SHP77 (cell line): ENCODE data around the gene SLC25A41.
"Not testable (repeated sequence)": the region's sequence is repeated elsewhere in the genome, so short reads cannot be mapped to it uniquely, and the experiment has no call there.

ENCODE experiments used
- DNase-seq, 2 experiments: peaks; one replicate each; lab custom pipeline; 2025; lab: John Stamatoyannopoulos, UW

Gene SLC25A41

DNA sequence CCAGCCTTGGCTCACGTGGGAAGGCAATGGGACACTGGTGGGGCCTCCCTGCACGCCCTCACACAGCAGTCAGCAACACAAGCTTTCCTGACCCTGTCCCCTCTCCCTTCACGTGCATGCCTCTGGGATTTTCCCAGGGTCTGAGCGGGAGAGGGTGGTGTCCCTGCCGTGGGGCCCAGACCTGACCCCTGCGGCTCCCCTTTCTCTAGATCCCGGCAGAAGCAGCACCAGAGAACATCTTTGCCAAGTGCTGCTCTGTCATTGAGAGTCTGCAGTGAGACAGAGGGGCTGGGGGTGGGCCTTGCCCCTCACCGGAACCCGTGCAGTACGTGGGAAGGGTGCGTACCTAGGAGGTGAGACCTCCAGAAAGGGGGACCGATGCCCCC is 21.5 kb downstream of the SLC25A41 start:
- no peak for DNase-seq

DNA sequence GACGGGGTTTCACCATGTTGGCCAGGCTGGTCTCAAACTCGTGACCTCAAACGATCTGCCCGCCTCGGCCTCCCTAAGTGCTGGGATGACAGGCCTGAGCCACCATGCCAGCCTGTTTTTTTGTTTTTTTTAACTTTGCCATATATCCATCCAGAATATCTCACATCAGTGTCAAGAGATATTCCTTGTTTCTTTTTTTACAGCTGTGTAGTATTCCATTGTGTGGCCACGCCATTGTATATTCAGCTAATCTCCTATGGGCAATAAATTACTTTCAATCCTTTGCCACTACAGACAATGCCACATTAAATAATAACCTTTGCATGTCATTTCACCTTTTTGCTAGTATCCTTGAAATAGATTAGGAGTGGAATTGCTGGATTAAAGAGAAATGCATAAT is 24.2 kb downstream of the SLC25A41 start:
- no peak for DNase-seq

DNA sequence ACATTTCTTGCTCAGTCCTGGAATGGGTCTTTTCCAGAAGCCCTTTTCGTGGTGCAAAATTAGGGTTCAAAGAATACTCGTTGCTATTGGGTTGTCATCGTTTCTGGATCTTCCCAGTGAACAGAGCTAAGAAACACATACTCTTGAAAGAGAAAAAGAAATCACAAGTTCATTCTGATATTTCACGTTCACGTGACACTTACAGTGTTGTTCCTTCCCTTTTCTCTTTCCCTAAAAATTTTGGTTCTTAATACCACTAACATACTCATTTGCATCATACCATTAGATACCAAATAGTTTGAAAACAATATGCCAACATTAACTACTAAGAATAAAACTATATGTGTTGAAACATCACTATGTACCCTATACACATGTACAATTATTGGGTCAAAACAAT is 27.2 kb downstream of the SLC25A41 start:
- no peak for DNase-seq

DNA sequence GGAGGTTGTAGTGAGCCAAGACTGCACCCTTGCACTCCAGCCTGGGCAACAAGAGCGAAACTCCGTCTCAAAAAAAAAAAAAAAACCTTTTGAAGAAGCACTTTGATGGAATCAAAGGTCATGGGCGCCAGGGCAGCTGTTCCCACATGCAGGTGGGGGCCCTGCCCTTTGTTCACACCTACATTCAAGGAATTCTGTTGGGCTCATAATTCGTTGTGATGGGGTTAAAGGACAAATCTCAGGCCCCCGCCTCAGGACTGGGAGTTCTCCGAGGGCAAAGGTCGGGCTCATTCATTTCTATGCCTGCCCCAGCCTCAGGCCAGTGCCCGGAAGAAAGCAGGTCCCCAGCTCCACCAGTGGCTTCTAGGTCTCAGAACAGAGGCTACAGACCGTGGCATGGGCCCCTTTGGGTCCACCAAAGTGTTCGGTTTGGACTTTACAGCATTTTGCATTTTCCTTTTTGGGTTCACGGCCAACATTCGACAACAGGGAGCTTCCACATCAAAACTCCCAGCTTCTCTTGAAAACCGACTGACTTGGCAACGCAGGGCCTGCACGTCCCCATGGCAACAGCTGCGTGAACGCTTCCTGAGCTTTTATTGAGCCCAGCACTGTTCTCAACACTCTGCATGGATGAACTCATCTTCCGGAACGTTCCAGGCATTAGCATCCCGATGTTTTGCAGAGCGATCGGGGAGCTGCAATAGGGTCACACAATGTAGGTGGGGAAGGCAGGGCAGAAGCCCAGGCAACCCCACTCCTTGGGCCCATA is 30.5 kb downstream of the SLC25A41 start:
- no peak for DNase-seq

DNA sequence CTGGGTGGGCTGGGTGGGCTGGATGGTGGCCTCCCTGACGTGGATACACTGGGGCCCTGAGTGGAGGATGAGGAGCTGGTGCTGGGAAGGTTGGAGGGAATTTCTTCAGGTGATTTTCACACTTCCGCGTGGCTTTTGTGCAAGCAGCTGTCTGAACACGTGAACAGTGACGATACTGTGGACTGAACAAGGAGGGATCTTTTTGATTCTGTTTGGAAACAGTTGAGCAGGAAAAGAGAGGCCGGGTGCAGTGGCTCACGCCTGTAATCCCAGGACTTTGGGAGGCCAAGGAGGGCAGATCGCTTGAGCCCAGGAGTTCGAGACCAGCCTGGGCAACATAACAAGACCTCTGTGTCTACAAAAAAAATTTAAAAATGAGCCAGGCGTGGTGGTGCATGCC is 31.5 kb downstream of the SLC25A41 start:
- no peak for DNase-seq

DNA sequence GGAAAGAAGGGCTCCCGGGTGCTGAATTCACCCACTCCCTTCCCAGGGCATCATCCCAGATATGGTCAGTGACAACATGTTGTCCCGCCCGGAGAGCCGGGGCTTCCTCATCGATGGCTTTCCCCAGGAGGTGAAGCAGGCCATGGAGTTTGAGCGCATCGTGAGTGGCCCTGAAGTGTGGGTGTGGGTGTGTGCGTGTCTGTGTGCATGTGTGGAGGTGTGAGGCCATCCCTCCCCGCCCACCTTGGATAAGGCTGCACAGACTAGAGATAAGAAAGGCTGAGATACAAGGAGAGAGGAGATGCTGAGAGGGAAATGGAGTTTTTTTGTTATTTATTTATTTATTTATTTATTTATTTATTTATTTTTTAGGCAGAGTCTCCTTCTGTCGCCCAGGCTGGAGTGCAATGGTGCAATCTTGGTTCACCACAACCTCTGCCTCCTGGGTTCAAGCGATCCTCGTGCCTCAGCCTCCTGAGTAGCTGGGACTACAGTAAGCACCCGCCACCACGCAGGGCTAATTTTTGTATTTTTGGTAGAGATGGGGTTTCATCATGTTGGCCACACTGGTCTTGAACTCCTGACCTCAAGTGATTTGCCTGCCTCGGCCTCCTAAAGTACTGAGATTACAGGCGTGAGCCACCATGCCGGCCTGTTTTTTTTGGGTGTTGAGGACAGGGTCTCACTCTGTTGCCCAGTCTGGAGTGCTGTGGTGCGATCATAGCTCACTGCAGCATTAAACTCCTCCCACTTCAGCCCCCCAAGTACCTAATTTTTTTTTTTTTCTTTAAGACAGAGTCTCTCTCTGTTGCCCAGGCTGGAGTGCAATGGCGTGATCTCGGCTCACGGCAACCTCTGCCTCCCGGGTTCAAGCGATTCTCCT is 33.3 kb downstream of the SLC25A41 start:
- not testable (repeated sequence) for DNase-seq

DNA sequence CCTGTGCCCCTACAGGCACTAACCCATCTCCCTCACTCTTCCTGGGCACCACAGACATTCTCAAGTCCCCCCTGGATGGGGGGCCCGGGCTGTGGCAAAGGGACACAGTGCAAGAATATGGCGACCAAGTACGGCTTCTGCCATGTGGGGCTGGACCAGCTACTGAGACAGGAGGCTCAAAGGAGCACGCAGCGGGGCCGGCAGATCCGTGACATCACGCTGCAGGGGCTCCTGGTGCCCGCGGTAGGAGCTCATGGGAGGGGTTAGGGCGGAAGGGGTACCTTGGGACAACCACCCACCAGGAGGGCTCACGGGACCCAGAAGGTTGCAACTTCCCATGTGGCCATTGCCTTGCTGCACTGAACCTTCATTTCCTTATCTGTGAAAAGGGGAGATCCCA is 37.3 kb downstream of the SLC25A41 start:
- DNase-seq: no peak

DNA sequence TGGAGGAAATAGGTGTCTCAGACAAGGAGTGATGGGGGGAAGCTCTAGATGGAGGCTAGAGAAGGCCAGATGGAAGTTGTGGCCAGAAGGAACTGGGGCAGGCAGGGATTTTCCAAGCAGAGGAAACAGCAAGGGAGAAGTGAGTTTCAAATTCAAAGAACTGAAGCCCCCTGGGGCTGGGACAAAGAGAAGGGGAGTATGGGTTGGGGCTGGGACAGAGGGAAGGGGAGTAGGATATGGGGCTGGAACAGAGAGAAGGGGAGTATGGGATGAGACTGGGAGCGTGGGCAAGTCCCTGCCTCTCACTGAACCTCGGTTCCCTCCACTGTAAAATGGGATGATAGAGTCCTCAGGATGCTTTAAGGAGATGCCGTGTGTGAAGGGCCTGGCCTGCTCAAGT is 38.7 kb downstream of the SLC25A41 start:
- DNase-seq: no peak

DNA sequence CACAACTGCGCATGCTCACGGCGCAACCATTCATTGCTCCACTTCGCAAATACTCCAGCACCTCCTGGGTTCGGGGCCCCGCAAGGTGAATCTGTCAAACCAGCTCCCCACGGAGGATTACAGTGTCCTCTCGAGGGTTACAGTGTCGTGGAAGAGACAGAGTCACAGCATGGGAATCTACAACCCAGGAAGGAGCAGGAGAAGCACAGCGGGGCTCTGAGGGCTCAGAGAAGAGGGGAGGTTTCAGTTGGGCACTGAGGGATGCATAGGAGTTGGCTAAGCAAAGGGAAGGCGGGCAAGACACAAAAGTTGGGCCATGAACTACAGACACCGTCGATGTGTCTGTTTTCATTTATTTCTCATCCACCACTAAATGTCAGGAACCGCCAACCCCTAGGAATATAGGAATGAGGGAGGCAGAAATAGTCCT is 39.6 kb downstream of the SLC25A41 start:
- DNase-seq: no peak

DNA sequence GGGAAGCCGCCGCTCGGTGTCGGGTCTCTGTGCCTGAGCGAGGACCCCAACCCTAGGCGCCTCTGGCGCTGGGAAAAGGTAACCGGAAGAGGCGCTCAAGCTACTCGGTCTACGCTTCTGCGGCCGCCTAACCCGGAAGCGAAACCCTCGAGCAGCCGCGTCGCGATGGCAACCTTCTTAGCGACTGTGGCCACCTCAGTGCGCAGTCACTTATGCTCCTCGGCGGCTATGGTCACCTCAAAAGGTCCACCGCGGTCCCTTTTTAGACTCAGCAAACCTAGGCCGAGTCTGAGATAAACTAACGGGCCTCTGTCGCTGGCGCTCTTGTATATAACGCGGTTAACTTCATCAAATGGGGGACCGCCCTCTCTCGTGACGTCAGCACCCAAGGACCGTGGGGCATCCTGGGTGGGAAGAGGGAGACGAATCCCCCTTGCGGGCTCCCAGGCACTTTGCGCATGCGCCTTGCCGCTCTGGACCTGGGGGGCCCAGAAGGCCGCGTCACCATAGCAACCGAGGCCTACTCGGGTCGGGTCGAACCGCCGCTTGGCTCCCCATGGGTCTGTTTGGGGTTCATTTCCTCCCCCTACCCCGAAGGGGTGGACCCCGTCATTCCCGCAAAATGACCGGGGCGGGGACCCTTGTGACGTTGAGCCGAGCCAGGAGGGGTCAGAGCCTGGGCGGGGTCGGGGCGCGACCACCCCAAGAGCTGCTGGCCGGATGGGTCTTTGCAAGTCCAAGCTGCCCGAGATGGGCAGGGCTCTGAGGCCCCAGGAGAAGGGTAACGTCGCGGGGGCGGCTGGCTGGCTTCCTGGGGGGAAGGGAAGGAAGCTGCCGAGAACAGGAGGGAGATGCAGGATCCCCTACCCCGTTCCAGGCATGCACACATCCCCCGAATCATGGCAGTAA is 40.2 kb downstream of the SLC25A41 start, which contains the start of gene GTF2F1:
Gene GTF2F1, minus strand, starts transcription at position 91 of the 909 bp plus-strand sequence. CDS start 169 bp downstream, outside the sequence.
- DNase-seq: peak; percentile 91 to 92

DNA sequence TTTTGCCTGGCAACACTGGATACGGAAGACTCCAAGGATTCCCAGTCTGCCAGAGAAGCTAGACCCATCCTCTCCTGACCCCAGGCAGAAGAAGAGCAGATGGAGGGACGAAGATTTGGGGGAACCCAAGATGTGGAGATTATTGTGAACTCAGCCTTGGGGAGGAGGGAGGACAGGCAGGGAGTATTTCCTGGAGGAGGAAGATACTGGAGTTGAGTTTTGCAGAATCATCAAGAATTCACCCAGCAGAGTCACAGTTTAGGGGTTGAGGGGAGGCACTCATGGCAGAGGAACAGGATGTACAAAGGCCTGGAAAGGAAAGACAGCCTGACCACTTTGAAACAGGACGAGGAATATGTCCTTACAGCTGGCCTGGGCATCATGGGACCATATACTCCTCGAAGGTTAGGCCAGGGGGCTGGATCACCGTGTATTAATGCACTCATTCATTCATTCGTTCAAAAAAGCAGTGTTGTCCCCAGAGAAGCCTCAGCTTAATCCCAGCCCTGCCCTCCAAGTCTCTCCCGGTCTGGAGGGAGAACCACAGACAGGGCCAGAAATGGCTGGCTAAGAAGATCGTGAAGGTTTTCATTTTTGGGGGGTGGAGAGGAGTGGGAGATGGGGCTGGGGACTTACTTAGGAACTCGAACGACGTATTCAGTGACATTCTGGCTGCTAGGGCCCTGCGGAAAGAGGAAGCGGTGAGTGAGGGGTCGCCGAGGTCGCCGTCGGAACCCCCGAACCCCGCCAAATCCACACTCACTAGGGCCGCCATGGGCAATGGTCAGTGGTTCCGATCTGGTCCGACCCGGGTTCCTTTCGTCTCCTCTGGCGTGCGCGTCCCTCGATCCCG is 41.1 kb downstream of the SLC25A41 start:
- no peak for DNase-seq

DNA sequence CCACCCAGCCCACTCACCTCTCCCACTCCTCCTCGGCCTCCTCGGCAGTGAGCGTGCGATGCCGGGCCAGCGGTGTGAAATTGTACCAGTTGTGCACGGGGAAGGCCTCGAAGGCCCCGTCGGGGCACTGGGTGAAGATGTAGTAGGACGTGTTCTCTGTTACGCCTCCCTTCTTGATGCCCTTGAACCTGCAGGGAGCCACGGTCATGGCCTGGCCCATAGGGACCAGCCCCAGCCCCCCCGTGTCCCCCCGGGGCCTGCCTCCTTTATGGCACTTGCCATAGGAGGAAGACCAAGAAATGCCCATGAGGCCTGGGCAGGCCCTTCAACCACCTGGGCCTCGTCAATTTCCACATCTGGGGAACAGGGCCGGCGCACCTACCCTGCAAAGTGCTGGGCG is 46.2 kb downstream of the SLC25A41 start:
- no peak for DNase-seq

DNA sequence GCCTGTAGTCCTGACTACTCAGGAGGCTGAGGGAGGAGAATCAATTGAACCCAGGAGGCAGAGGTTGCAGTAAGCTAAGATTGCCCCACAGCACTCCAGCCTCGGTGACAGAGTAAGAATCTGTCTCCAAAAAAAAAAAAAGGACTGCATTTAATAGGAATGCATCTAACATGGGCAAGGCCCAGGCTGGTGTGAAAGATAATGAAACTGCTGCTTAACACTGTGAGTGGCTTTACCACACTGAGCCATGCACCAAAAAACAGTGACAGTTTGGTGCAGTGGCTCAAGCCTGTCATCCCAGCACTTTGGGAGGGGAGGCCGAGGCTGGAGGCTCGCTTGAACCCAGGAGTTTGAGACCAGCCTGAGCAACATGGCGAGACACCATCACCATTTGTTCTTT is 49.2 kb downstream of the SLC25A41 start:
- no peak for DNase-seq

DNA sequence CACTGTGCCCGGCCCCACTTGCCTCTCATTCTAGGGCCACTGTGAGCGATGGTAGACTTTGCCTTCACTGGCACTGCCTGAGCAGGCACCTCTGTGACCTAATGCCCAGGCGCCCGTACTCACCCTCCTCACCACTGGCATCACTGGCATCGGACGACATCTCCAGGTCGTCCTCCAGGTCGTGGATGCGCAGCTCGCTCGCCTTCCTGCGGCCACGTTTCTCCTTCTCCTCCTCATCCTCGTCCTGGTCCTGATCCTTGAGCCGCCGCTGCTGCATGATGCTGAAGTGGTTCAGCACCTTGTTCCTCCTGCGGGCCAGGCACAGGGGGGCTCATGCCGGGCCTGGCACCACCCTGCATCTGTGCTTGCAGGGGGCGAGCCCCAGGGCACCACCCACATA is 50.4 kb downstream of the SLC25A41 start:
- DNase-seq: no peak

DNA sequence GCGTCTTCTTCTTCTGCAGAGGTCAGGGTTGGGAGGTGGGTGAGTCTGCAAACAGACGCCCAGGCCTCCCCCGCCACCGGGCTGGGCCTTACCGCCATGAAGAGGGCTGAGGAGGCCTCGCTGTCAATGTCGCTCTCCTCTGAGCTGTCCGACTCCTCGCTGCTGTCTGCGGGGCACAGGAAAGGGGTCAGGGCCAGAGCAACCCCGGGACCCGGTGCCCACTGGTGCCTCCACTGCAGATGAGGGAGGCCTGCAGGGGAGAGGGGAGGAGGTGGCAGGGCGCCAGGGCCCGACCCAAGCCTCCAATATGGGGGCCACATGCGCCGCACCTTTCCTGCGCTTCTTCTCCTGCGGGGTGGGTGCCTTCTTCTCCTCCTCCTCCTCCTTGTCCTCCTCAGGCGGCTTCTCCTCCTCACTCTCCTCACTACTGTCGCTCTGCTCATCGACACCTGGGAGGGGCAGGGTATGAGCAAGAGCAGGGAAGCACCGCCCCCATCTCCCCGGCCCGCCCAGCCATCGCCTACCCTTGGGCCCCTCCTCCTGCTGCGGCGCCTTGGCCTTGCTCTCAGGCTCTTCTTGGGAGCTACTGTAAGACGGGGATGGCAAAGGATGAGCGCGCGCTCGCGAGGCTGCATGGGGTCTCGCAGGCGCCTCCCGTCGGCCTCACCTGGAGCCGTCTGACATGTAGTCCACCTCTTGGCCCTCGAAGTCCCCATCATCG is 52.4 kb downstream of the SLC25A41 start:
- no peak for DNase-seq

DNA sequence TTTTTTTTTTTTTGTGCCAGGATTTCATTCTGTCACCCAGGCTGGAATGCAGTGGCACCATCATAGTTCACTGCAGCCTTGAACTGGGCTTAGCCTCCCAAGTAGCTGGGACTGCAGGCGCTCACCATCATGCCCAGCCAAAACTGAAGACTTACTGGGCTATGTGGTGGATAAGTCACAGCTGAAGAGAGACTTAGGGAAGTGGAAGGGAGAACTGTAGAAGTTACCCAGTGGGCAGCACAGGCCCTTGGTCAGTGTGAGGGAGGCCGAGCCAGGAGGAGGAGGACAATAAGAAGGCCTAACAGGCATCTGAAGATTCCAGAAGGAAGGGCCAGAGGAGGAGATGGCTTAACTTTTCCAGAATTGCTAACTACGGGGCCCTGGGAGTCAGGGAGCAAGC is 53.8 kb downstream of the SLC25A41 start:
- no peak for DNase-seq

DNA sequence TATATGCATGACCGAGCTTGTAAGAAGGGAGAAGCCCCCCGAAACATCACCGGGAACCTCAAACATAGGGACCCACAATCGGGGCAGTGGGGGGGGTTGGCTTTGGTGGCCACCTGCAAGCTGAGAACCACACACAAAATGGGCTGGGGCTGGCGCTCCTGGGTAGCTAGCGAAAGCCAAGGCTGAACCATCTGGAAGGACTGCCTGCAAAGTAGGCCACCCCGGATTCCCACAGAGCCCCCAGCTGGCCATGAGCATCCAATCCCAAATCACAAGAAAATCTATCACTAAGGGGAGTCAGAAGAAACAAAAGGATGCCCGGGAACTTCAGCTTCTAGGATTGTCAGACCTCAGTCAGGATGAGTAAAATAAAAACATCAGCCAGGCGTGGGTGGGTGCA is 55.1 kb downstream of the SLC25A41 start:
- no peak for DNase-seq

DNA sequence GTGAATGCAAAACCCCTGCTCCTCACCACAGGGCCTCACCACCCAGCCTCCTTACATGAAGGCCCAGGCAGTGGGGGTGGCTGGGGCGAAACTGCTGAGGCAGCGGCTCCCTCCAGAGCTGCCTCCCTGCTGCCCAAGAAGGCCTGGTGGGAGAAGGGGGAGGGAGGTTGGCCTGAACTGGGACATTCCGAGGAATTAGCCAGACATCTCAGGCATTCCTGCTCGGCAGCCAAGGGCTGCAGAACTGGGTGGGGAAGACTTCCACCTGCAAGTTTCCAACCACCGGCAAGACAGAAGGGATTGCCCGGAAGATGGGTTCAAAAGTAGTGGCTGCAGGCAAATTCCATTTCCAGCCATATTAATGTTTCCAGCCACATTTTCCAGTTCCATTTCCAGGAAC is 55.5 kb downstream of the SLC25A41 start:
- DNase-seq: no peak

DNA sequence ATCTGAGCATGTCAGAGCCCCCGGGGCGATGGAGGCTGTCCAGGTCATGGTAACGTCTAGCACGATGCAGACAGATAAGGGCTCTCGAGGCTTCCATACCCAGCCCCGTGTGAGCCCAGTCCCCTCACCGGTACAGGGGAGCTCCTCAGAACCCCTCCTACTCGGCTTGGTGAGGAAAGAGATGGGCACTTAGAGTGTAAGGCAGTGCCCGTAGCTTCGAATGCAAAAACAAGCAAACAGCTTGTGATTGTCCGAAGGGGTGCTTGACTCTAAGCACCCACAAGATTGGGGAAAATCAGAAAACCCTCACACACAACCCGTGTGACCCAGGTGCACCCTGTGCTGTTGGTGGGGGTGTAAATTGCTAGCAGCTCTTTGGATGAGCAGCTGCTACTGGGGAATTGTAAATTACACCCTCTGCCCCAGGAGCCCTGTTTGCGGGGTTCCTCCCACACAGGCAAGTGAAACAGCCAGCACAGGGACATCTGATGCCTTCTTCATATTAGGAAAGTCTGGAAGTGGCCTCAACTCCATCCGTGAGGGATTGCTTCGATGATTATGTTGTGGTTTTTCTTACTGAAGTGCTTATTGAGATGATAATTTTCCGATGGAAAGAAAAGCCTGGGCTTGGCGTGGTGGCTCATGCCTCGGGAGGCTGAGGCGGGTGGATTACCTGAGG is 56.9 kb downstream of the SLC25A41 start:
- DNase-seq: no peak
